ENCODE results near the gene PM20D2. TPM values are rescaled to one million over a fixed set of nuclear protein-coding genes. Genes with fewer than 3 reads are reported as not detected.

The PM20D2 gene, protein sequence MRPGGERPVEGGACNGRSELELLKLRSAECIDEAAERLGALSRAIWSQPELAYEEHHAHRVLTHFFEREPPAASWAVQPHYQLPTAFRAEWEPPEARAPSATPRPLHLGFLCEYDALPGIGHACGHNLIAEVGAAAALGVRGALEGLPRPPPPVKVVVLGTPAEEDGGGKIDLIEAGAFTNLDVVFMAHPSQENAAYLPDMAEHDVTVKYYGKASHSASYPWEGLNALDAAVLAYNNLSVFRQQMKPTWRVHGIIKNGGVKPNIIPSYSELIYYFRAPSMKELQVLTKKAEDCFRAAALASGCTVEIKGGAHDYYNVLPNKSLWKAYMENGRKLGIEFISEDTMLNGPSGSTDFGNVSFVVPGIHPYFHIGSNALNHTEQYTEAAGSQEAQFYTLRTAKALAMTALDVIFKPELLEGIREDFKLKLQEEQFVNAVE
- 9.5 to 14.3 TPM (median 13.4 TPM) in 5 replicates for total RNA-seq (2022; extraction: Qiagen RNA extraction)

DNA sequence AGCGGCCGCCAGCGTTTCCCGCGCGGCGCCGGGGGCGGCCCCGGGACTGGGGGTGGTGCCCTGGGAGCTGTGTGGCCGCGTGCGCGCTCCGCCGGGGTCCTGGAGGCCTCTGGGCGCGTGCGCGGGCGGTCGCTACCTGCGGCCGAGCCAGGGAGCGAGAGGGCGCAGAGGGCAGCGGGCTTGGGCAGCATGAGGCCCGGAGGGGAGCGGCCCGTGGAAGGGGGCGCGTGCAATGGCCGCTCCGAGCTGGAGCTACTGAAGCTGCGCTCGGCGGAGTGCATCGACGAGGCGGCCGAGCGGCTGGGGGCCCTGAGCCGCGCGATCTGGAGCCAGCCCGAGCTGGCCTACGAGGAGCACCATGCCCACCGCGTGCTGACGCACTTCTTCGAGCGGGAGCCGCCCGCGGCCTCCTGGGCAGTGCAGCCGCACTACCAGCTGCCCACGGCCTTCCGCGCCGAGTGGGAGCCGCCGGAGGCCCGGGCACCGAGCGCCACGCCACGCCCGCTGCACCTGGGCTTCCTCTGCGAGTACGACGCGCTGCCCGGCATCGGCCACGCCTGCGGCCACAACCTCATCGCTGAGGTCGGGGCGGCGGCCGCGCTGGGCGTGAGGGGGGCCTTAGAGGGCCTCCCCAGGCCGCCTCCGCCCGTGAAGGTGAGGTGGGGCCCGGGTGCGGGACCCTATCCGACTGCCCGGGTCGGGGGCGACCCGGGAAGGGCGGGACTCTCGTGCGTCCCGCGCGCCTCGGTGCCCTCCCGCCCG, at the start of gene PM20D2:
Gene PM20D2 (plus strand): TSS at position 100 of the 762 bp plus-strand sequence. CDS start 90 bp downstream, at position 190.

GRCh38 chr6:89117211-89118108, 28.4 kb upstream of the PM20D2 start, which contains the start of gene SRSF12:
Gene SRSF12, minus strand, starts transcription at chr6:89118071. Its CDS starts 184 bp downstream, at chr6:89117887.

Other genes with a start within 250 kb of the PM20D2 start
- 7.0 to 9.5 TPM (median 8.1 TPM) in 5 replicates for gene RNGTT, start 182.4 kb upstream of the PM20D2 start, total RNA-seq (2022; extraction: Qiagen RNA extraction)
- 24.8 to 36.3 TPM (median 34.0 TPM) in 5 replicates for gene PNRC1, start 65.3 kb upstream of the PM20D2 start, total RNA-seq (2022; extraction: Qiagen RNA extraction)
- 1.0 to 2.0 TPM (median 1.9 TPM) in 5 replicates for gene SRSF12, start 28.0 kb upstream of the PM20D2 start, total RNA-seq (2022; extraction: Qiagen RNA extraction)
- gene GABRR1, start 71.3 kb downstream of the PM20D2 start, total RNA-seq (2022; extraction: Qiagen RNA extraction), result not detected in 5 replicates
- not detected in 5 replicates for gene GABRR2, start 169.2 kb downstream of the PM20D2 start, total RNA-seq (2022; extraction: Qiagen RNA extraction)
- 12.5 to 16.9 TPM (median 15.3 TPM) in 5 replicates for gene UBE2J1, start 206.7 kb downstream of the PM20D2 start, total RNA-seq (2022; extraction: Qiagen RNA extraction)

All from A549 treated with Mapracorat at 1 μM for 4 hours (cell line).